NB4 (cell line): ENCODE data around the gene TTC9C.

Experiments used
- POLR2A ChIP-seq: IDR thresholded peaks from 2 replicates; pipeline ENCODE4 v1.6.1; 2011; ENCODE audit warnings: mild to moderate bottlenecking; ENCODE audit not compliant: insufficient read length; ENCODE audit errors: extremely low read depth
- TF ChIP-seq, protein P1 (sequence below): IDR thresholded peaks from one replicate; pipeline ENCODE4 v1.5.1; 2012; ENCODE audit warnings: low read depth, low read length

GRCh38 chr11:62747475-62748160, 19.3 kb downstream of the TTC9C start:
- TF ChIP-seq, protein P1, sequence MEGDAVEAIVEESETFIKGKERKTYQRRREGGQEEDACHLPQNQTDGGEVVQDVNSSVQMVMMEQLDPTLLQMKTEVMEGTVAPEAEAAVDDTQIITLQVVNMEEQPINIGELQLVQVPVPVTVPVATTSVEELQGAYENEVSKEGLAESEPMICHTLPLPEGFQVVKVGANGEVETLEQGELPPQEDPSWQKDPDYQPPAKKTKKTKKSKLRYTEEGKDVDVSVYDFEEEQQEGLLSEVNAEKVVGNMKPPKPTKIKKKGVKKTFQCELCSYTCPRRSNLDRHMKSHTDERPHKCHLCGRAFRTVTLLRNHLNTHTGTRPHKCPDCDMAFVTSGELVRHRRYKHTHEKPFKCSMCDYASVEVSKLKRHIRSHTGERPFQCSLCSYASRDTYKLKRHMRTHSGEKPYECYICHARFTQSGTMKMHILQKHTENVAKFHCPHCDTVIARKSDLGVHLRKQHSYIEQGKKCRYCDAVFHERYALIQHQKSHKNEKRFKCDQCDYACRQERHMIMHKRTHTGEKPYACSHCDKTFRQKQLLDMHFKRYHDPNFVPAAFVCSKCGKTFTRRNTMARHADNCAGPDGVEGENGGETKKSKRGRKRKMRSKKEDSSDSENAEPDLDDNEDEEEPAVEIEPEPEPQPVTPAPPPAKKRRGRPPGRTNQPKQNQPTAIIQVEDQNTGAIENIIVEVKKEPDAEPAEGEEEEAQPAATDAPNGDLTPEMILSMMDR, result no peak
- no peak for TF ChIP-seq POLR2A
